HepG2 (cell line): ENCODE data around the gene CCDC38. TPM values are rescaled to one million over a fixed set of nuclear protein-coding genes. Genes with fewer than 3 reads are reported as not detected.

Experiments used
- GABPB1 ChIP-seq: IDR thresholded peaks from 2 replicates; pipeline ENCODE4 v1.6.1; 2016; ENCODE audit warnings: mild to moderate bottlenecking, missing genetic modification reagents, moderate library complexity, missing compliant biosample characterization
- HMG20A ChIP-seq: IDR thresholded peaks from 2 replicates; pipeline ENCODE4 v1.6.1; 2016; ENCODE audit warnings: borderline replicate concordance
- NFIB ChIP-seq: sonication (generic); formaldehyde crosslinking; IDR thresholded peaks from 2 replicates; pipeline ENCODE4 v1.9.0; 2021; ENCODE audit warnings: missing genetic modification reagents, mild to moderate bottlenecking, borderline replicate concordance
- NFKB2 ChIP-seq: sonication (generic); formaldehyde crosslinking; IDR thresholded peaks from 2 replicates; pipeline ENCODE4 v1.4.0; 2020; ENCODE audit warnings: missing genetic modification reagents, borderline replicate concordance
- NRL ChIP-seq: sonication (generic); formaldehyde crosslinking; IDR thresholded peaks from 2 replicates; pipeline ENCODE4 v1.5.0; 2020; ENCODE audit warnings: missing genetic modification reagents, mild to moderate bottlenecking, moderate library complexity, borderline replicate concordance
- ONECUT2 ChIP-seq: sonication (generic); formaldehyde crosslinking; IDR thresholded peaks from 2 replicates; pipeline ENCODE4 v1.4.0; 2020; ENCODE audit warnings: missing genetic modification reagents
- SALL1 ChIP-seq: sonication (generic); formaldehyde crosslinking; IDR thresholded peaks from 2 replicates; pipeline ENCODE4 v1.8.0; 2022; ENCODE audit warnings: mild to moderate bottlenecking, missing genetic modification reagents
- SKIL ChIP-seq: sonication (generic); formaldehyde crosslinking; IDR thresholded peaks from 2 replicates; pipeline ENCODE4 v1.8.0; 2022; ENCODE audit warnings: missing genetic modification reagents, mild to moderate bottlenecking, moderate library complexity, borderline replicate concordance
- SMYD3 ChIP-seq: sonication (generic); formaldehyde crosslinking; IDR thresholded peaks from 2 replicates; pipeline ENCODE4 v1.8.1; 2023; ENCODE audit warnings: mild to moderate bottlenecking, missing genetic modification reagents
- YY1 ChIP-seq: IDR thresholded peaks from 2 replicates; pipeline ENCODE4 v1.6.1; 2011; ENCODE audit warnings: low read length, low read depth, moderate library complexity, mild to moderate bottlenecking; ENCODE audit not compliant: insufficient read depth, insufficient replicate concordance
- ZNF280B ChIP-seq: sonication (generic); formaldehyde crosslinking; IDR thresholded peaks from 2 replicates; pipeline ENCODE4 v1.5.0; 2020; ENCODE audit warnings: missing genetic modification reagents, mild to moderate bottlenecking, borderline replicate concordance
- ZNF432 ChIP-seq: sonication (generic); formaldehyde crosslinking; IDR thresholded peaks from 2 replicates; pipeline ENCODE4 v1.5.0; 2020; ENCODE audit warnings: missing genetic modification reagents, mild to moderate bottlenecking, borderline replicate concordance
- ZNF446 ChIP-seq: sonication (generic); formaldehyde crosslinking; IDR thresholded peaks from 2 replicates; pipeline ENCODE4 v1.5.0; 2020; ENCODE audit warnings: mild to moderate bottlenecking, missing genetic modification reagents
- ZNF460 ChIP-seq: sonication (generic); formaldehyde crosslinking; IDR thresholded peaks from 2 replicates; pipeline ENCODE4 v1.5.1; 2020; ENCODE audit warnings: missing genetic modification reagents, mild to moderate bottlenecking, borderline replicate concordance
- ZNF570 ChIP-seq: sonication (generic); formaldehyde crosslinking; IDR thresholded peaks from 2 replicates; pipeline ENCODE4 v1.4.0; 2020; ENCODE audit warnings: mild to moderate bottlenecking, missing genetic modification reagents, borderline replicate concordance
- ZNF709 ChIP-seq: sonication (generic); formaldehyde crosslinking; IDR thresholded peaks from 2 replicates; pipeline ENCODE4 v1.5.0; 2020; ENCODE audit warnings: mild to moderate bottlenecking, missing genetic modification reagents
- ZNF772 ChIP-seq: sonication (generic); formaldehyde crosslinking; IDR thresholded peaks from 2 replicates; pipeline ENCODE4 v1.5.0; 2020; ENCODE audit warnings: mild to moderate bottlenecking, missing genetic modification reagents
- polyA plus RNA-seq, 8 experiments: library from polyadenylated mRNA; depleted of rRNA in 3 of 8; stranded (reverse) in 7 of 8; unstranded in 1 of 8; fragments of >200 nt; fragmentation: Illumina TruSeq in 4 of 8; extraction: Trizol in 4 of 8; gene quantifications; 2 replicates each; pipeline versions ENCODE4 v1.2.1 to v1.2.3, GENCODE V29; 2011 to 2016; ENCODE audit warnings: low read depth in 4 of 8, missing spikeins in 1 of 8, mixed read lengths in 1 of 8; ENCODE audit not compliant: insufficient read depth in 1 of 8
- total RNA-seq, 5 experiments: library from RNA; depleted of rRNA; stranded (reverse); fragments of >200 nt; fragmentation: Illumina TruSeq; extraction: Trizol; gene quantifications; 2 replicates each; pipeline ENCODE4 v1.2.3, GENCODE V29; 2016; ENCODE audit warnings: low read depth in 1 of 5
- TF ChIP-seq, protein P1 (sequence below): sonication (generic); formaldehyde crosslinking; IDR thresholded peaks from 2 replicates; pipeline ENCODE4 v1.5.1; 2020; ENCODE audit warnings: mild to moderate bottlenecking, missing genetic modification reagents, borderline replicate concordance
- TF ChIP-seq, protein P2 (sequence below): sonication (generic); formaldehyde crosslinking; IDR thresholded peaks from 2 replicates; pipeline ENCODE4 v1.9.0; 2021; ENCODE audit warnings: missing genetic modification reagents, borderline replicate concordance

CCDC38 gene
- total and polyA plus RNA-seq, 2 of the 13 experiments (the other 11 are each of a cell fraction or from before 2014, with no cell fraction given) = 0.24 to 0.32 TPM

- TF ChIP-seq ZNF280B (CRISPR knock-in tag) (no peak), NFIB (CRISPR knock-in tag) (no peak), ZNF570 (no peak), SALL1 (no peak), NFKB2 (CRISPR knock-in tag) (no peak), ZNF460 (CRISPR knock-in tag) (no peak), ZNF446 (no peak), GABPB1 (CRISPR knock-in tag) (no peak), YY1 (no peak), SMYD3 (CRISPR knock-in tag) (no peak), NRL (no peak), HMG20A (peak; percentile 57; the same call in 1 of the 2 replicates), ZNF432 (no peak), SKIL (CRISPR knock-in tag) (no peak), ZNF709 (CRISPR knock-in tag) (no peak), ONECUT2 (CRISPR knock-in tag) (no peak), ZNF772 (CRISPR knock-in tag) (no peak)
- TF ChIP-seq, protein P1, sequence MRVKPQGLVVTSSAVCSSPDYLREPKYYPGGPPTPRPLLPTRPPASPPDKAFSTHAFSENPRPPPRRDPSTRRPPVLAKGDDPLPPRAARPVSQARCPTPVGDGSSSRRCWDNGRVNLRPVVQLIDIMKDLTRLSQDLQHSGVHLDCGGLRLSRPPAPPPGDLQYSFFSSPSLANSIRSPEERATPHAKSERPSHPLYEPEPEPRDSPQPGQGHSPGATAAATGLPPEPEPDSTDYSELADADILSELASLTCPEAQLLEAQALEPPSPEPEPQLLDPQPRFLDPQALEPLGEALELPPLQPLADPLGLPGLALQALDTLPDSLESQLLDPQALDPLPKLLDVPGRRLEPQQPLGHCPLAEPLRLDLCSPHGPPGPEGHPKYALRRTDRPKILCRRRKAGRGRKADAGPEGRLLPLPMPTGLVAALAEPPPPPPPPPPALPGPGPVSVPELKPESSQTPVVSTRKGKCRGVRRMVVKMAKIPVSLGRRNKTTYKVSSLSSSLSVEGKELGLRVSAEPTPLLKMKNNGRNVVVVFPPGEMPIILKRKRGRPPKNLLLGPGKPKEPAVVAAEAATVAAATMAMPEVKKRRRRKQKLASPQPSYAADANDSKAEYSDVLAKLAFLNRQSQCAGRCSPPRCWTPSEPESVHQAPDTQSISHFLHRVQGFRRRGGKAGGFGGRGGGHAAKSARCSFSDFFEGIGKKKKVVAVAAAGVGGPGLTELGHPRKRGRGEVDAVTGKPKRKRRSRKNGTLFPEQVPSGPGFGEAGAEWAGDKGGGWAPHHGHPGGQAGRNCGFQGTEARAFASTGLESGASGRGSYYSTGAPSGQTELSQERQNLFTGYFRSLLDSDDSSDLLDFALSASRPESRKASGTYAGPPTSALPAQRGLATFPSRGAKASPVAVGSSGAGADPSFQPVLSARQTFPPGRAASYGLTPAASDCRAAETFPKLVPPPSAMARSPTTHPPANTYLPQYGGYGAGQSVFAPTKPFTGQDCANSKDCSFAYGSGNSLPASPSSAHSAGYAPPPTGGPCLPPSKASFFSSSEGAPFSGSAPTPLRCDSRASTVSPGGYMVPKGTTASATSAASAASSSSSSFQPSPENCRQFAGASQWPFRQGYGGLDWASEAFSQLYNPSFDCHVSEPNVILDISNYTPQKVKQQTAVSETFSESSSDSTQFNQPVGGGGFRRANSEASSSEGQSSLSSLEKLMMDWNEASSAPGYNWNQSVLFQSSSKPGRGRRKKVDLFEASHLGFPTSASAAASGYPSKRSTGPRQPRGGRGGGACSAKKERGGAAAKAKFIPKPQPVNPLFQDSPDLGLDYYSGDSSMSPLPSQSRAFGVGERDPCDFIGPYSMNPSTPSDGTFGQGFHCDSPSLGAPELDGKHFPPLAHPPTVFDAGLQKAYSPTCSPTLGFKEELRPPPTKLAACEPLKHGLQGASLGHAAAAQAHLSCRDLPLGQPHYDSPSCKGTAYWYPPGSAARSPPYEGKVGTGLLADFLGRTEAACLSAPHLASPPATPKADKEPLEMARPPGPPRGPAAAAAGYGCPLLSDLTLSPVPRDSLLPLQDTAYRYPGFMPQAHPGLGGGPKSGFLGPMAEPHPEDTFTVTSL (CRISPR knock-in tag) = 0 out of 2 replicates have a peak, but pooled peaks have one; percentile 23
- TF ChIP-seq, protein P2, sequence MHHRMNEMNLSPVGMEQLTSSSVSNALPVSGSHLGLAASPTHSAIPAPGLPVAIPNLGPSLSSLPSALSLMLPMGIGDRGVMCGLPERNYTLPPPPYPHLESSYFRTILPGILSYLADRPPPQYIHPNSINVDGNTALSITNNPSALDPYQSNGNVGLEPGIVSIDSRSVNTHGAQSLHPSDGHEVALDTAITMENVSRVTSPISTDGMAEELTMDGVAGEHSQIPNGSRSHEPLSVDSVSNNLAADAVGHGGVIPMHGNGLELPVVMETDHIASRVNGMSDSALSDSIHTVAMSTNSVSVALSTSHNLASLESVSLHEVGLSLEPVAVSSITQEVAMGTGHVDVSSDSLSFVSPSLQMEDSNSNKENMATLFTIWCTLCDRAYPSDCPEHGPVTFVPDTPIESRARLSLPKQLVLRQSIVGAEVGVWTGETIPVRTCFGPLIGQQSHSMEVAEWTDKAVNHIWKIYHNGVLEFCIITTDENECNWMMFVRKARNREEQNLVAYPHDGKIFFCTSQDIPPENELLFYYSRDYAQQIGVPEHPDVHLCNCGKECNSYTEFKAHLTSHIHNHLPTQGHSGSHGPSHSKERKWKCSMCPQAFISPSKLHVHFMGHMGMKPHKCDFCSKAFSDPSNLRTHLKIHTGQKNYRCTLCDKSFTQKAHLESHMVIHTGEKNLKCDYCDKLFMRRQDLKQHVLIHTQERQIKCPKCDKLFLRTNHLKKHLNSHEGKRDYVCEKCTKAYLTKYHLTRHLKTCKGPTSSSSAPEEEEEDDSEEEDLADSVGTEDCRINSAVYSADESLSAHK = no peak
These were observed 104.3 kb downstream of the CCDC38 start (continued) for GRCh38 chr12:95838125-95838524.
